ENCODE data around the gene ACP5.
"Not testable (repeated sequence)": the region's sequence is repeated elsewhere in the genome, so short reads cannot be mapped to it uniquely, and the experiment has no call there.

ACP5 gene

GRCh38 chr19:11578258-11579142, 1.1 kb upstream of the ACP5 start:
- peak; percentile 48 for DNase-seq

- DNase-seq = no peak
Observed at GRCh38 chr19:11576227-11576626, 1.2 kb downstream of the ACP5 start.

GRCh38 chr19:11574689-11575088, 2.8 kb downstream of the ACP5 start:
- DNase-seq = no peak

GRCh38 chr19:11573763-11574162, 3.7 kb downstream of the ACP5 start:
- not testable (repeated sequence) for DNase-seq

GRCh38 chr19:11573354-11573753, 4.1 kb downstream of the ACP5 start:
- not testable (repeated sequence) for DNase-seq

GRCh38 chr19:11570039-11570462, 7.4 kb downstream of the ACP5 start:
- DNase-seq = no peak

- DNase-seq = no peak
Observed at GRCh38 chr19:11566164-11566563, 11.3 kb downstream of the ACP5 start.

GRCh38 chr19:11565649-11565980, 11.8 kb downstream of the ACP5 start:
- not testable (repeated sequence) for DNase-seq

GRCh38 chr19:11564082-11564807, 13.2 kb downstream of the ACP5 start:
- DNase-seq = not testable (repeated sequence)

GRCh38 chr19:11563532-11563931, 13.9 kb downstream of the ACP5 start:
- DNase-seq = no peak

- peak; percentile 91 for DNase-seq
Observed at GRCh38 chr19:11560404-11561051, 16.9 kb downstream of the ACP5 start.

- peak; percentile 99 for DNase-seq
Observed at GRCh38 chr19:11558881-11559828, 18.3 kb downstream of the ACP5 start, which contains the start of gene ELOF1. Gene ELOF1, minus strand, starts transcription at chr19:11559230. Its CDS starts 4,883 bp downstream, at chr19:11554347.

- no peak for DNase-seq
Observed at GRCh38 chr19:11556634-11557420, 20.6 kb downstream of the ACP5 start.

- no peak for DNase-seq
Observed at GRCh38 chr19:11555246-11555645, 22.2 kb downstream of the ACP5 start.

GRCh38 chr19:11554160-11554559, 23.3 kb downstream of the ACP5 start:
- DNase-seq = peak; percentile 52

- no peak for DNase-seq
Observed at GRCh38 chr19:11552666-11553372, 24.6 kb downstream of the ACP5 start.

- DNase-seq = no peak
Observed at GRCh38 chr19:11551603-11552235, 25.7 kb downstream of the ACP5 start.

GRCh38 chr19:11550265-11550664, 27.2 kb downstream of the ACP5 start:
- no peak for DNase-seq

GRCh38 chr19:11549386-11549953, 28.0 kb downstream of the ACP5 start:
- no peak for DNase-seq
